GM18870 (cell line): ENCODE data around the gene TAC4.
"Not testable (repeated sequence)": the region's sequence is repeated elsewhere in the genome, so short reads cannot be mapped to it uniquely, and the experiment has no call there.

Source experiments
- ATAC-seq: cut with Tn5 transposase; IDR thresholded peaks from one replicate; pipeline ENCODE4 v1.9.1; 2021; ENCODE audit warnings: moderate library complexity; ENCODE audit not compliant: unreplicated experiment

The TAC4 gene

GRCh38 chr17:49843774-49844350 lies 4.0 kb downstream of the TAC4 start:
- ATAC-seq = no peak

- no peak for ATAC-seq
Measured at GRCh38 chr17:49842846-49843245, 5.0 kb downstream of the TAC4 start.

DNA sequence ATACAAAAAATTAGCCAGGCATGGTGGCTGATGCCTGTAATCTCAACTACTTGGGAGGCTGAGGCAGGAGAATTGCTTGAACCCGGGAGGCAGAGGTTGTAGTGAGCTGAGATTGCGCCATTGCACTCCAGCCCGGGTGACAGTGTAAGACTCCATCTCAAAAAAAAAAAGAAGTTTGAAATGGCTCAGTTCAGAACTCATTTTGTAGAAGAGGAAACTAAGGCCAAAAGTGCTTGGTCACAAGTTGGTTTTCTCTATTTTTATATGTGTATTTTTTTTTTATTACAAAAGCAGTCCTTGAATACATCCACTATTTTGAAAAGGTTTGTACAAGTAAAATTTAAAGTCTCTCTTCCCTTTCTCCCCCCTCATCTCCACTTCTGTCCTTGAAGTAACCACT lies 5.5 kb downstream of the TAC4 start:
- no peak for ATAC-seq

DNA sequence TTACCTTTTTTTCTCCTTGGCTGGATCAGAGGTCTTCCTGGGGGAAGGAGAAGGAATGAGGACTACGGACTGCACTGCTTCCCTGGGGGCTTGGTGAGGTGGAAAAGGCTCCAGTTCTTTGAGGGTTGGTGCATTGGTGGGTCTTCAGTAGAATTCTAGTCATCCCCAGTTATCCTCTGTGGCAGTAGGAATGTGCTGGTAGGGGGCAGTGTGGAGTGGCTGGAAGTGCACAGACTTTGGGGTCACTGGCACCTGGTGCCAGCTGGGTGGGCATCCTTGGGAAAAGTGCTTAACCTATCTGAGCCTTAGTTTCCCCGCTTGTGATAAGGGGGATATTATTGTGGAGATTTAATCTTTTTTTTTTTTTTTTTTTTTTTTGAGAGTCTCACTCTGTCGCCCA lies 6.3 kb downstream of the TAC4 start:
- ATAC-seq = no peak

DNA sequence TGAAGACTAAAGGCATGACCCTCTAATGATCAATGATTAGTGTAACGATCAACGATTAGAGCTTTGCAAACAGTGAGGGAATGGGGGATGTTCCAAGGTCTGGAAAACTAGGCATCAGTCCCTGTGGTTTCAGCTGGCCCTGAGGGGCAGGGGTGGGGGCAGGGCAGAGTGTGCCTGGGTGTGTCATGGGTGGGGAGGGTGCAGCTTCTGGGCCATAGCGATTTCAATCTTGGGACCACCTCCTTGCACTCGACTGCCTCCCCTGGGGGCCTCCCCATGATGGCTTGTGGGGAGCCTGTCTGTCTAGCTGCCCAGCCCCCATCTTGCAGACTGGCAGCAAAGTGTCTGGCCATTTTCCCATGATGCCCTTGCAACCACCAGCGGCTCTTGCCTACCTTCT lies 8.4 kb downstream of the TAC4 start:
- ATAC-seq = no peak

GRCh38 chr17:49836111-49837030 lies 11.5 kb downstream of the TAC4 start:
- ATAC-seq = no peak

- ATAC-seq = no peak
Measured at GRCh38 chr17:49835472-49835871, 12.4 kb downstream of the TAC4 start.

GRCh38 chr17:49834118-49834743 lies 13.6 kb downstream of the TAC4 start:
- no peak for ATAC-seq

GRCh38 chr17:49832840-49833599 lies 14.8 kb downstream of the TAC4 start:
- ATAC-seq = no peak

GRCh38 chr17:49830605-49831004 lies 17.3 kb downstream of the TAC4 start:
- no peak for ATAC-seq

- no peak for ATAC-seq
Measured at GRCh38 chr17:49829026-49829425, 18.8 kb downstream of the TAC4 start.

GRCh38 chr17:49828325-49828724 lies 19.5 kb downstream of the TAC4 start:
- not testable (repeated sequence) for ATAC-seq

- no peak for ATAC-seq
Measured at GRCh38 chr17:49825645-49826044, 22.2 kb downstream of the TAC4 start.

DNA sequence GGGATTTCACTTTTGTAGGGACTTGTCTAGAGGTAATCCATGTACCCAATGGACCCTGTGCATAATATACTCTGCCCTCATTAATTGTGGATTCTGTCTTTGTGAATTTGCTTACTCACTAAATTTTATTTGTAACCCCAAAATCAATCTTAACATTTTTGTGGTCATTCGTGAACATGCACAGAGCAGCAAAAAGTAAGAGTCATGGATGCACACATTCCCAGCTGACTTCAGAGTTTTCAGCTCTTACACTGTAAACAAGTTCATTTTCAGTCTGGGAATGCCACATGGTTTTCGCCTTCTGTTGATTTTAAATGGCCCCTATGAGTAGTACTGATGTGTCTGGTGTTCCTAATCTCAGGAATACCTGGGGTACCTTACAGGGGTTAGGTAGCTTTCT lies 24.3 kb downstream of the TAC4 start:
- ATAC-seq = no peak

DNA sequence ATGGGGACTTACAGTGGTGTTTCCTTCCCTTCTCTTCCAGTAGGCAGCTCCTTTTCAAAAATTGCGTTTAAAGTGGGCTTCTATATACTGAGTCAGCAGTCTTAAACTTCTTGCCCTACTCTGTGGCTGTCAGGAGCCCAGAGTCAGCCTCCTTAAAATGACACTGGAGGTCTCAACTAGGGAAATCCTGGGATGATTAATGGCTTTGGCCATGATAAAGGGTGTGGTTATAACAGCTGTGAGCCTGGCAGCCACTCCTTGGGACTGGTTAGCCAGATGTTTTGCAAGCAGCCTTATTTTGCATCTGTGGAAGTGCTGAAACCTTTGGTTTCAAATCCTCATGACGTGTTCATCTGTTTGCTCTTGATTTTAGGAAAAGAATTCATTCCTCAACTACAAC lies 25.0 kb downstream of the TAC4 start:
- no peak for ATAC-seq

DNA sequence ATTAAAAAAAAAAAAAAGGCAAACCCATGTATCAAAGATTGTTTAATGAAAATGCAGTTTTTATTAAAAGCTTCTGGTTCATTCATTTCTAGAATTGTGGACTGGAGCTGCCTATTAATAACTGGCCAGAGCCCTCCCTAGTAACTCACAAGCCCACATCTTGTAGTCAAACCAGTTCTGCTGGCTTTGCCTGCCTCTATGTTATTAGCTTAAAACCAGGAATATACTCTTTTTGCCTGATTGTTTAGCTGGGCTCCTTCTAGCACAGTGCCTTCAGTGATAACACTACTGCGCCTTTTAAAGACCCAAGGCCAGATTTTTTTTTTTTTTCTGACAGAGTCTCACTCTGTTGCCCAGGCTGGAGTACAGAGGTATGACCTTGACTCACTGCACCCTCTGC lies 26.0 kb downstream of the TAC4 start:
- ATAC-seq = no peak

- ATAC-seq = no peak
Measured at GRCh38 chr17:49821466-49821865, 26.4 kb downstream of the TAC4 start.

GRCh38 chr17:49820773-49821172 lies 27.1 kb downstream of the TAC4 start:
- ATAC-seq = no peak

DNA sequence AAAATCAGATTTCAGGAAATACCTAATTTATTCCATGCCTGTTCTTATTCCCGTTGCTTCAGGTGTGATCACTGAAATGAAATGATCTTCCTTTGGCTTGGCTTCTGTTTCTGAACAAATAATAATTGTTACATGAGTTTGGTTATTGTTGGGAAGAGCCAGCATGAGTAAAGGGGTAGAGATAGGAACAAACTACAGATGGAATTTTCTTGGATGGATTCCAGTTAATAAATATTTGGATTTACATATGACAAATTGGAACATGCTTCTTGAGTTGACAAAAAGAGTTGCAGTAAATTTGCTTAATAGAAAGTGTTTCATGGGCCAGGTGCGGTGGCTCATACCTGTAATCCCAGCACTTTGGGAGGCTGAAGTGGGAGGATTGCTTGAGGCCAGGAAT lies 28.2 kb downstream of the TAC4 start:
- no peak for ATAC-seq

GRCh38 chr17:49819138-49819537 lies 28.7 kb downstream of the TAC4 start:
- ATAC-seq = no peak

DNA sequence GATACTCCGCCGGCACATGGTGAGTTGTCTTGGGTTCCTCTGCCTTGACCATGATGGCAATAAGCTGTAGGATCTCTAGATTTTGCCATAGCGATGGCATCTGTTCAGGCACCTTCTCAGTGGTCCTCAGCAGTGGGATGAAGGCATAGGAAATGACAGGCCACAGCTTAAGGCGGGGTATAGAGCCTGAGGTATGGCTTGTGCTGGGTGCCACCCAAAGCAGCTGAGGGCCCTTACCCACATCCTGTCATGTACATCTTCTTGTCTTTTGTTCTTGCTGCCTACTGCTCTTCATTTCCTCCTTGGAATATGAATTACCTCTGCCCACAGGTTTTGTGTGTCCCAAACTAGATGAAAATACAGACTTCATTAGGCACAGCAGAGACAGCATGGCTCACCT lies 29.9 kb downstream of the TAC4 start:
- ATAC-seq = no peak
